Amniotic epithelial cell (primary cell): ENCODE data around the gene EML6.
A peak's percentile ranks its signal among the peaks of the same experiment; 100 is the strongest.
"Not testable (repeated sequence)": the region's sequence is repeated elsewhere in the genome, so short reads cannot be mapped to it uniquely, and the experiment has no call there.

Experiments used
- DNase-seq: peaks from one replicate; pipeline ENCODE4 v3.0.0-alpha.2; 2010; ENCODE audit warnings: low read depth

The EML6 gene

GRCh38 chr2:54845514-54845913 is 122.1 kb downstream of the EML6 start:
- DNase-seq, result peak; percentile 51

GRCh38 chr2:54850171-54851122 is 127.0 kb downstream of the EML6 start:
- no peak for DNase-seq

GRCh38 chr2:54853616-54854310 is 130.3 kb downstream of the EML6 start:
- no peak for DNase-seq

- DNase-seq, result no peak
These were observed 132.0 kb downstream of the EML6 start for GRCh38 chr2:54855434-54855833.

- DNase-seq, result peak; percentile 41
These were observed 134.7 kb downstream of the EML6 start for GRCh38 chr2:54858021-54858681.

- DNase-seq, result no peak
These were observed 136.0 kb downstream of the EML6 start for GRCh38 chr2:54859416-54859815.

- DNase-seq, result peak; percentile 90
These were observed 136.7 kb downstream of the EML6 start for GRCh38 chr2:54859997-54860701.

- no peak for DNase-seq
These were observed 138.8 kb downstream of the EML6 start for GRCh38 chr2:54862229-54862628.

- DNase-seq, result no peak
These were observed 139.3 kb downstream of the EML6 start for GRCh38 chr2:54862742-54863141.

GRCh38 chr2:54863660-54864059 is 140.2 kb downstream of the EML6 start:
- no peak for DNase-seq

GRCh38 chr2:54864096-54864495 is 140.6 kb downstream of the EML6 start:
- DNase-seq, result no peak

- no peak for DNase-seq
These were observed 141.3 kb downstream of the EML6 start for GRCh38 chr2:54864727-54865126.

GRCh38 chr2:54866179-54866578 is 142.7 kb downstream of the EML6 start:
- no peak for DNase-seq

- no peak for DNase-seq
These were observed 143.4 kb downstream of the EML6 start for GRCh38 chr2:54866868-54867267.

GRCh38 chr2:54867457-54867856 is 144.0 kb downstream of the EML6 start:
- DNase-seq, result no peak

GRCh38 chr2:54871457-54872107 is 148.1 kb downstream of the EML6 start:
- DNase-seq, result no peak

GRCh38 chr2:54872780-54873179 is 149.3 kb downstream of the EML6 start:
- DNase-seq, result no peak

GRCh38 chr2:54873236-54873635 is 149.8 kb downstream of the EML6 start:
- DNase-seq, result not testable (repeated sequence)

GRCh38 chr2:54876764-54877163 is 153.3 kb downstream of the EML6 start:
- DNase-seq, result no peak

GRCh38 chr2:54878182-54878581 is 154.7 kb downstream of the EML6 start:
- no peak for DNase-seq

GRCh38 chr2:54879032-54879431 is 155.6 kb downstream of the EML6 start:
- DNase-seq, result no peak
